ENCODE data around the gene SORCS3. TPM values are rescaled to one million over a fixed set of nuclear protein-coding genes. Genes with fewer than 3 reads are reported as not detected.

SORCS3 gene
- total RNA-seq, 1 donor from 2014 or later: not detected

GRCh38 chr10:104867966-104868598, 227.0 kb downstream of the SORCS3 start:
- no peak overlapping the region for H3K4me3 Mint-ChIP-seq (ENCODE audit: low read depth)
- DNase-seq (ENCODE audit: low spot score): no peak
- H3K27ac Mint-ChIP-seq: no peak overlapping the region
- no peaks in the 10 kb centered on the region for H3K4me1 Mint-ChIP-seq (ENCODE audit: low read depth)
- no peaks in the 10 kb centered on the region for H3K27me3 Mint-ChIP-seq (ENCODE audit: low read depth)
- H3K36me3 Mint-ChIP-seq (ENCODE audit: low read depth): no peaks in the 10 kb centered on the region
- no peaks in the 10 kb centered on the region for H3K9me3 Mint-ChIP-seq
- intact Hi-C loops (cut with micrococcal nuclease): no loop called here

- no peaks in the 10 kb centered on the region for H3K9me3 Mint-ChIP-seq
- intact Hi-C loops (cut with micrococcal nuclease): no loop called here
- no peaks in the 10 kb centered on the region for H3K36me3 Mint-ChIP-seq (ENCODE audit: low read depth)
- no peak for DNase-seq (ENCODE audit: low spot score)
- H3K27ac Mint-ChIP-seq: no peak overlapping the region
- H3K27me3 Mint-ChIP-seq (ENCODE audit: low read depth): no peaks in the 10 kb centered on the region
- H3K4me3 Mint-ChIP-seq (ENCODE audit: low read depth): no peak overlapping the region
- no peaks in the 10 kb centered on the region for H3K4me1 Mint-ChIP-seq (ENCODE audit: low read depth)
Measured at GRCh38 chr10:104872691-104873090, 231.6 kb downstream of the SORCS3 start.

- H3K4me3 Mint-ChIP-seq (ENCODE audit: low read depth): no peak overlapping the region
- no peaks in the 10 kb centered on the region for H3K27me3 Mint-ChIP-seq (ENCODE audit: low read depth)
- no peaks in the 10 kb centered on the region for H3K9me3 Mint-ChIP-seq
- H3K27ac Mint-ChIP-seq: no peak overlapping the region
- H3K4me1 Mint-ChIP-seq (ENCODE audit: low read depth): no peaks in the 10 kb centered on the region
- H3K36me3 Mint-ChIP-seq (ENCODE audit: low read depth): no peaks in the 10 kb centered on the region
- no peak for DNase-seq (ENCODE audit: low spot score)
- intact Hi-C loops (cut with micrococcal nuclease): no loop called here
Measured at GRCh38 chr10:104873161-104873560, 232.1 kb downstream of the SORCS3 start.

- no peak for DNase-seq (ENCODE audit: low spot score)
- H3K4me3 Mint-ChIP-seq (ENCODE audit: low read depth): no peak overlapping the region
- no peaks in the 10 kb centered on the region for H3K9me3 Mint-ChIP-seq
- intact Hi-C loops (cut with micrococcal nuclease): no loop called here
- no peaks in the 10 kb centered on the region for H3K27me3 Mint-ChIP-seq (ENCODE audit: low read depth)
- H3K27ac Mint-ChIP-seq: no peak overlapping the region
- H3K36me3 Mint-ChIP-seq (ENCODE audit: low read depth): no peaks in the 10 kb centered on the region
- no peaks in the 10 kb centered on the region for H3K4me1 Mint-ChIP-seq (ENCODE audit: low read depth)
Measured at GRCh38 chr10:104875561-104875960, 234.5 kb downstream of the SORCS3 start.

- H3K27me3 Mint-ChIP-seq (ENCODE audit: low read depth): no peaks in the 10 kb centered on the region
- no peaks in the 10 kb centered on the region for H3K36me3 Mint-ChIP-seq (ENCODE audit: low read depth)
- no peaks in the 10 kb centered on the region for H3K9me3 Mint-ChIP-seq
- intact Hi-C loops (cut with micrococcal nuclease): no loop called here
- no peak overlapping the region for H3K4me3 Mint-ChIP-seq (ENCODE audit: low read depth)
- H3K4me1 Mint-ChIP-seq (ENCODE audit: low read depth): no peaks in the 10 kb centered on the region
- H3K27ac Mint-ChIP-seq: no peak overlapping the region
- DNase-seq (ENCODE audit: low spot score): no peak
Measured at GRCh38 chr10:104880624-104881398, 239.7 kb downstream of the SORCS3 start.

- H3K27me3 Mint-ChIP-seq (ENCODE audit: low read depth): no peaks in the 10 kb centered on the region
Measured at GRCh38 chr10:104881740-104882139, 240.7 kb downstream of the SORCS3 start.

GRCh38 chr10:104892879-104893617, 252.0 kb downstream of the SORCS3 start:
- no peak for DNase-seq (ENCODE audit: low spot score)
- H3K4me3 Mint-ChIP-seq (ENCODE audit: low read depth): no peak overlapping the region
- no peaks in the 10 kb centered on the region for H3K4me1 Mint-ChIP-seq (ENCODE audit: low read depth)
- peaks cover 18% of the 10 kb centered on the region for H3K9me3 Mint-ChIP-seq
- no peaks in the 10 kb centered on the region for H3K36me3 Mint-ChIP-seq (ENCODE audit: low read depth)
- no peak overlapping the region for H3K27ac Mint-ChIP-seq
- H3K27me3 Mint-ChIP-seq (ENCODE audit: low read depth): no peaks in the 10 kb centered on the region
- intact Hi-C loops (cut with micrococcal nuclease): no loop called here

More at GRCh38 chr10:104881740-104882139, 240.7 kb downstream of the SORCS3 start:
- Mint-ChIP-seq H3K9me3 (no peaks in the 10 kb centered on the region), H3K36me3 (ENCODE audit: low read depth) (no peaks in the 10 kb centered on the region), H3K4me1 (ENCODE audit: low read depth) (no peaks in the 10 kb centered on the region), H3K4me3 (ENCODE audit: low read depth) (no peak overlapping the region), H3K27ac (no peak overlapping the region)
- no peak for DNase-seq (ENCODE audit: low spot score)
- intact Hi-C loops (cut with micrococcal nuclease): no loop called here

GRCh38 chr10:104893701-104894100, 252.6 kb downstream of the SORCS3 start:
- no peaks in the 10 kb centered on the region for H3K27me3 Mint-ChIP-seq (ENCODE audit: low read depth)

GRCh38 chr10:104894681-104895080, 253.6 kb downstream of the SORCS3 start:
- Mint-ChIP-seq H3K4me3 (ENCODE audit: low read depth) (no peak overlapping the region), H3K4me1 (ENCODE audit: low read depth) (no peaks in the 10 kb centered on the region), H3K27ac (no peak overlapping the region), H3K27me3 (ENCODE audit: low read depth) (no peaks in the 10 kb centered on the region), H3K9me3 (peaks cover 8% of the 10 kb centered on the region), H3K36me3 (ENCODE audit: low read depth) (no peaks in the 10 kb centered on the region)
- DNase-seq (ENCODE audit: low spot score): no peak
- intact Hi-C loops (cut with micrococcal nuclease): no loop called here

More at GRCh38 chr10:104893701-104894100, 252.6 kb downstream of the SORCS3 start:
- no peak for DNase-seq (ENCODE audit: low spot score)
- H3K4me3 Mint-ChIP-seq (ENCODE audit: low read depth): no peak overlapping the region
- intact Hi-C loops (cut with micrococcal nuclease): no loop called here
- H3K27ac Mint-ChIP-seq: no peak overlapping the region
- H3K4me1 Mint-ChIP-seq (ENCODE audit: low read depth): no peaks in the 10 kb centered on the region
- H3K36me3 Mint-ChIP-seq (ENCODE audit: low read depth): no peaks in the 10 kb centered on the region
- H3K9me3 Mint-ChIP-seq: peaks cover 15% of the 10 kb centered on the region

- Mint-ChIP-seq H3K4me3 (ENCODE audit: low read depth) (no peak overlapping the region), H3K27ac (no peak overlapping the region), H3K36me3 (ENCODE audit: low read depth) (no peaks in the 10 kb centered on the region), H3K27me3 (ENCODE audit: low read depth) (no peaks in the 10 kb centered on the region), H3K4me1 (ENCODE audit: low read depth) (no peaks in the 10 kb centered on the region), H3K9me3 (peaks cover 5% of the 10 kb centered on the region)
- intact Hi-C loops (cut with micrococcal nuclease): no loop called here
- no peak for DNase-seq (ENCODE audit: low spot score)
Measured at GRCh38 chr10:104895541-104895940, 254.5 kb downstream of the SORCS3 start.

GRCh38 chr10:104895981-104896380, 254.9 kb downstream of the SORCS3 start:
- no peak overlapping the region for H3K4me3 Mint-ChIP-seq (ENCODE audit: low read depth)
- H3K27me3 Mint-ChIP-seq (ENCODE audit: low read depth): no peaks in the 10 kb centered on the region
- no peaks in the 10 kb centered on the region for H3K36me3 Mint-ChIP-seq (ENCODE audit: low read depth)
- peaks cover 4% of the 10 kb centered on the region for H3K9me3 Mint-ChIP-seq
- no peaks in the 10 kb centered on the region for H3K4me1 Mint-ChIP-seq (ENCODE audit: low read depth)
- DNase-seq (ENCODE audit: low spot score): no peak
- no peak overlapping the region for H3K27ac Mint-ChIP-seq
- intact Hi-C loops (cut with micrococcal nuclease): no loop called here

- Mint-ChIP-seq H3K36me3 (ENCODE audit: low read depth) (no peaks in the 10 kb centered on the region), H3K4me1 (ENCODE audit: low read depth) (no peaks in the 10 kb centered on the region)
- intact Hi-C loops (cut with micrococcal nuclease): no loop called here
Measured at GRCh38 chr10:104897696-104898095, 256.6 kb downstream of the SORCS3 start.

GRCh38 chr10:104899779-104900178, 258.7 kb downstream of the SORCS3 start:
- Mint-ChIP-seq H3K4me3 (ENCODE audit: low read depth) (no peak overlapping the region), H3K27ac (no peak overlapping the region), H3K36me3 (ENCODE audit: low read depth) (no peaks in the 10 kb centered on the region), H3K4me1 (ENCODE audit: low read depth) (no peaks in the 10 kb centered on the region), H3K9me3 (no peaks in the 10 kb centered on the region), H3K27me3 (ENCODE audit: low read depth) (peaks cover 1% of the 10 kb centered on the region)
- DNase-seq (ENCODE audit: low spot score): no peak
- intact Hi-C loops (cut with micrococcal nuclease): no loop called here

More at GRCh38 chr10:104897696-104898095, 256.6 kb downstream of the SORCS3 start:
- Mint-ChIP-seq H3K9me3 (peaks cover 3% of the 10 kb centered on the region), H3K27me3 (ENCODE audit: low read depth) (no peaks in the 10 kb centered on the region), H3K4me3 (ENCODE audit: low read depth) (no peak overlapping the region), H3K27ac (no peak overlapping the region)
- DNase-seq (ENCODE audit: low spot score): no peak
